Measurements from ENCODE around the gene LRRC7.

LRRC7 gene

GRCh38 chr1:70117046-70117445, 549.3 kb downstream of the LRRC7 start:
- H3K4me1 ChIP-seq (ENCODE audit: insufficient read depth, low read length, severe bottlenecking), result no peaks in the 10 kb centered on the region
- H3K27me3 ChIP-seq (ENCODE audit: insufficient read depth, low read length), result no peaks in the 10 kb centered on the region
- no peak overlapping the region for H3K9ac ChIP-seq (ENCODE audit: low read length)
- no peak overlapping the region for H3K4me3 ChIP-seq (ENCODE audit: low read depth, low read length, poor library complexity, severe bottlenecking)
- TF ChIP-seq CTCF (IDR thresholded peaks at IDR 0.05; ENCODE audit: low read length) (no peak), EZH2 (IDR thresholded peaks at IDR 0.05; ENCODE audit: borderline replicate concordance, low read length) (no peak)
- no peak overlapping the region for H2AFZ ChIP-seq (ENCODE audit: low read length)
- no peaks in the 10 kb centered on the region; the same call in 1 of the 2 replicates for H3F3A ChIP-seq (ENCODE audit: insufficient read depth, low read length)
- no peaks in the 10 kb centered on the region for H3K9me2 ChIP-seq (ENCODE audit: low read depth, low read length)
- no peaks in the 10 kb centered on the region for H4K20me1 ChIP-seq (ENCODE audit: insufficient read depth, low read length)
- no peak overlapping the region for H3K4me2 ChIP-seq (ENCODE audit: low read length)
- no peaks in the 10 kb centered on the region for H3K9me3 ChIP-seq (ENCODE audit: low read length)
- H3K79me2 ChIP-seq (ENCODE audit: insufficient read depth, low read length), result no peaks in the 10 kb centered on the region; the same call in 1 of the 2 replicates
- H3K36me3 ChIP-seq (ENCODE audit: insufficient read depth, low read length), result no peaks in the 10 kb centered on the region
- no peak overlapping the region for H3K27ac ChIP-seq (ENCODE audit: low read depth, low read length, poor library complexity, severe bottlenecking)

DNA sequence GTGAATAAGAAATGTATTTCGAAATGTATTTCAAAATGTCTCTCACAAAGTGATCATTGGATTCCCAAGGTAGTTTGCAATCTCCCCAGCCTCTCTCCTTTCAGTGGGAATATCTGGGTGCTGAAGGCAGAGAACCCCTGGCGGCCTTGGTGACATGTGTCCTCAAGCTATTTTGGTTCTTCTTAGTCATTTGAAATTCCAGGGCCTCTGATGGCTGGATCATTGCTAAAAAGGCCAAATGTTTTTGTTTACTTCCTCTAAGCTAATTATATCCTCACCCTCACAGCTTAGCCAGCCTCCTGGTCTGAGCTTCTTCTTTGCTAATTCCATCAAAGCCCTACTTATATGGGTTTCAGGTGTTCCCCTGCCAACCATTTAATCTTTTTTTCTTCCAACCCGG, 566.4 kb downstream of the LRRC7 start:
- Histone ChIP-seq H3K9me3 (ENCODE audit: low read length) (no peaks in the 10 kb centered on the region), H3K79me2 (ENCODE audit: insufficient read depth, low read length) (no peaks in the 10 kb centered on the region), H3K27ac (ENCODE audit: low read depth, low read length, poor library complexity, severe bottlenecking) (no peak overlapping the region), H3K27me3 (ENCODE audit: insufficient read depth, low read length) (no peaks in the 10 kb centered on the region), H3K4me2 (ENCODE audit: low read length) (no peak overlapping the region), H3K4me1 (ENCODE audit: insufficient read depth, low read length, severe bottlenecking) (peaks cover 5% of the 10 kb centered on the region), H3F3A (ENCODE audit: insufficient read depth, low read length) (no peaks in the 10 kb centered on the region; the same call in 1 of the 2 replicates), H4K20me1 (ENCODE audit: insufficient read depth, low read length) (no peaks in the 10 kb centered on the region), H3K36me3 (ENCODE audit: insufficient read depth, low read length) (no peaks in the 10 kb centered on the region), H2AFZ (ENCODE audit: low read length) (no peak overlapping the region), H3K9me2 (ENCODE audit: low read depth, low read length) (no peaks in the 10 kb centered on the region), H3K4me3 (ENCODE audit: low read depth, low read length, poor library complexity, severe bottlenecking) (no peak overlapping the region), H3K9ac (ENCODE audit: low read length) (no peak overlapping the region)
- TF ChIP-seq EZH2 (IDR thresholded peaks at IDR 0.05; ENCODE audit: borderline replicate concordance, low read length) (no peak), CTCF (IDR thresholded peaks at IDR 0.05; ENCODE audit: low read length) (no peak)

DNA sequence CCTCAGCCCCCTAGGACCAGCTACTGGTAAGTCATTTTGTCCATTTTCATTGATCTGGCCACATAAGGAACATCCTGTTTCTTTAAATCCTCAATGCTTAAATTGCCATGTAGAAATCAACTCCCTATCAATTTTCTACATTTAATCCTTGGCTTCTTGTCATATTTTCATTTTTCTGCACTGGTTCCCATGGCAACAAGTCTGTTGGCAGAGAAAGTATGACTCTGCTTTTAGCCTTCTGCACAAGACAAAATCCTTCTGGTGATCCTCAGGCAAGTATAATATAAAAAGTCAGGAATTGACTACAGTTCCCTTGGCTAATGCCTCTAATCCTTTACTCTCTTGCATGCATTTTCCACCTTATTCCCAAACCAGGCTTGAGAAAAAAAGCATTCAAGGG, 572.6 kb downstream of the LRRC7 start:
- no peak overlapping the region for H3K4me3 ChIP-seq (ENCODE audit: low read depth, low read length, poor library complexity, severe bottlenecking)
- H4K20me1 ChIP-seq (ENCODE audit: insufficient read depth, low read length), result no peaks in the 10 kb centered on the region
- H3K9ac ChIP-seq (ENCODE audit: low read length), result no peak overlapping the region
- H3K4me1 ChIP-seq (ENCODE audit: insufficient read depth, low read length, severe bottlenecking), result no peaks in the 10 kb centered on the region
- H3K27ac ChIP-seq (ENCODE audit: low read depth, low read length, poor library complexity, severe bottlenecking), result no peak overlapping the region
- H3F3A ChIP-seq (ENCODE audit: insufficient read depth, low read length), result no peaks in the 10 kb centered on the region
- H3K27me3 ChIP-seq (ENCODE audit: insufficient read depth, low read length), result no peaks in the 10 kb centered on the region
- no peaks in the 10 kb centered on the region for H3K9me3 ChIP-seq (ENCODE audit: low read length)
- H3K36me3 ChIP-seq (ENCODE audit: insufficient read depth, low read length), result no peaks in the 10 kb centered on the region
- H3K4me2 ChIP-seq (ENCODE audit: low read length), result no peak overlapping the region
- H3K79me2 ChIP-seq (ENCODE audit: insufficient read depth, low read length), result no peaks in the 10 kb centered on the region
- H3K9me2 ChIP-seq (ENCODE audit: low read depth, low read length), result no peaks in the 10 kb centered on the region
- TF ChIP-seq EZH2 (IDR thresholded peaks at IDR 0.05; ENCODE audit: borderline replicate concordance, low read length) (no peak), CTCF (IDR thresholded peaks at IDR 0.05; ENCODE audit: low read length) (no peak)
- no peak overlapping the region for H2AFZ ChIP-seq (ENCODE audit: low read length)
